HepG2 (cell line): ENCODE results near the gene SLC25A22. TPM values are rescaled to one million over a fixed set of nuclear protein-coding genes. Genes with fewer than 3 reads are reported as not detected.
A peak's percentile ranks its signal among the peaks of the same experiment; 100 is the strongest.

ENCODE experiments used
- CCAR2 ChIP-seq: fragments of 200-400 bp; formaldehyde crosslinking; optimal IDR thresholded peaks from 2 replicates; pipeline ENCODE3; 2018; ENCODE audit warnings: low read depth, mild to moderate bottlenecking, low read length, moderate library complexity
- DZIP1 ChIP-seq: sonication (generic); formaldehyde crosslinking; IDR thresholded peaks from 2 replicates; pipeline ENCODE4 v1.5.0; 2020; ENCODE audit warnings: mild to moderate bottlenecking, missing genetic modification reagents
- FOSL2 ChIP-seq: sonication (generic); formaldehyde crosslinking; IDR thresholded peaks from 2 replicates; pipeline ENCODE4 v1.4.0; 2020; ENCODE audit warnings: missing genetic modification reagents
- GATA4 ChIP-seq: sonication (generic); IDR thresholded peaks from 2 replicates; pipeline ENCODE4 v1.6.1; 2016; ENCODE audit warnings: antibody characterized with exemption, low read depth, borderline replicate concordance
- GATAD2A ChIP-seq: IDR thresholded peaks from 2 replicates; pipeline ENCODE4 v1.6.1; 2016
- MED13 ChIP-seq: sonication (generic); formaldehyde crosslinking; IDR thresholded peaks from 2 replicates; pipeline ENCODE4 v1.5.0; 2020; ENCODE audit warnings: missing genetic modification reagents
- SP2 ChIP-seq: sonication (generic); formaldehyde crosslinking; IDR thresholded peaks from 2 replicates; pipeline ENCODE4 v1.5.1; 2020; ENCODE audit warnings: mild to moderate bottlenecking, missing genetic modification reagents
- STAG1 ChIP-seq: sonication (generic); formaldehyde crosslinking; IDR thresholded peaks from 2 replicates; pipeline ENCODE4 v1.4.0; 2020; ENCODE audit warnings: missing genetic modification reagents
- TARDBP ChIP-seq: sonication (generic); formaldehyde crosslinking; IDR thresholded peaks from 2 replicates; pipeline ENCODE4 v1.8.0; 2022; ENCODE audit warnings: mild to moderate bottlenecking, missing genetic modification reagents
- THAP11 ChIP-seq: IDR thresholded peaks from 2 replicates; pipeline ENCODE4 v1.6.1; 2016; ENCODE audit warnings: missing biosample characterization, missing genetic modification reagents
- USF2 ChIP-seq, 2 experiments: sonication (generic) in 1 of 2; formaldehyde crosslinking in 1 of 2; IDR thresholded peaks; 2 replicates each; pipeline versions ENCODE4 v1.5.1 to v1.6.1; 2011 to 2020; ENCODE audit warnings: borderline replicate concordance in 1 of 2, low read depth in 1 of 2, low read length in 1 of 2, mild to moderate bottlenecking in 1 of 2, missing genetic modification reagents in 1 of 2, moderate library complexity in 1 of 2
- ZBTB7A ChIP-seq: sonication (generic); formaldehyde crosslinking; IDR thresholded peaks from 2 replicates; pipeline ENCODE4 v1.8.0; 2022; ENCODE audit warnings: mild to moderate bottlenecking, missing genetic modification reagents
- ZBTB7B ChIP-seq: sonication (generic); formaldehyde crosslinking; IDR thresholded peaks from 2 replicates; pipeline ENCODE4 v1.4.0; 2020; ENCODE audit warnings: missing genetic modification reagents
- ZGPAT ChIP-seq: IDR thresholded peaks from 2 replicates; pipeline ENCODE4 v1.6.1; 2016; ENCODE audit warnings: mild to moderate bottlenecking
- ZMYM4 ChIP-seq: sonication (generic); formaldehyde crosslinking; IDR thresholded peaks from 2 replicates; pipeline ENCODE4 v1.8.1; 2023; ENCODE audit warnings: mild to moderate bottlenecking, missing genetic modification reagents
- ZNF543 ChIP-seq: sonication (generic); formaldehyde crosslinking; IDR thresholded peaks from 2 replicates; pipeline ENCODE4 v1.4.0; 2020; ENCODE audit warnings: mild to moderate bottlenecking, missing genetic modification reagents
- ZNF574 ChIP-seq: sonication (generic); formaldehyde crosslinking; IDR thresholded peaks from 2 replicates; pipeline ENCODE4 v1.4.0; 2020; ENCODE audit warnings: missing genetic modification reagents
- ZNF768 ChIP-seq: sonication (generic); formaldehyde crosslinking; IDR thresholded peaks from 2 replicates; pipeline ENCODE4 v1.4.0; 2020; ENCODE audit warnings: missing genetic modification reagents
- ZNF891 ChIP-seq: sonication (generic); formaldehyde crosslinking; IDR thresholded peaks from 2 replicates; pipeline ENCODE4 v1.5.0; 2020; ENCODE audit warnings: mild to moderate bottlenecking, missing genetic modification reagents
- ZSCAN20 ChIP-seq: sonication (generic); formaldehyde crosslinking; IDR thresholded peaks from 2 replicates; pipeline ENCODE4 v1.4.0; 2020; ENCODE audit warnings: missing genetic modification reagents, mild to moderate bottlenecking, borderline replicate concordance
- polyA plus RNA-seq, 8 experiments: library from polyadenylated mRNA; depleted of rRNA in 3 of 8; stranded (reverse) in 7 of 8; unstranded in 1 of 8; fragments of >200 nt; fragmentation: Illumina TruSeq in 4 of 8; extraction: Trizol in 4 of 8; gene quantifications; 2 replicates each; pipeline versions ENCODE4 v1.2.1 to v1.2.3, GENCODE V29; 2011 to 2016; ENCODE audit warnings: low read depth in 4 of 8, missing spikeins in 1 of 8, mixed read lengths in 1 of 8; ENCODE audit not compliant: insufficient read depth in 1 of 8
- total RNA-seq, 5 experiments: library from RNA; depleted of rRNA; stranded (reverse); fragments of >200 nt; fragmentation: Illumina TruSeq; extraction: Trizol; gene quantifications; 2 replicates each; pipeline ENCODE4 v1.2.3, GENCODE V29; 2016; ENCODE audit warnings: low read depth in 1 of 5

The SLC25A22 gene
- total and polyA plus RNA-seq, 2 of the 13 experiments (the other 11 are each of a cell fraction or from before 2014, with no cell fraction given), result 12.4 to 19.2 TPM

- TF ChIP-seq ZGPAT (CRISPR knock-in tag) (peak; percentile 83), ZNF768 (CRISPR knock-in tag) (0 out of 2 replicates have a peak, but pooled peaks have one; percentile 6), CCAR2 (peak; percentile 48), ZNF574 (CRISPR knock-in tag) (peak; percentile 62; the same call in 1 of the 2 replicates), DZIP1 (CRISPR knock-in tag) (peak; percentile 74; the same call in 1 of the 2 replicates), ZSCAN20 (CRISPR knock-in tag) (0 out of 2 replicates have a peak, but pooled peaks have one; percentile 26), TARDBP (CRISPR knock-in tag) (0 out of 2 replicates have a peak, but pooled peaks have one; percentile 26), ZNF891 (CRISPR knock-in tag) (peak; percentile 50; the same call in 1 of the 2 replicates), GATA4 (no peak; the same call in 1 of the 2 replicates), THAP11 (CRISPR knock-in tag) (peak; percentile 65), ZBTB7B (CRISPR knock-in tag) (0 out of 2 replicates have a peak, but pooled peaks have one; percentile 66), SP2 (no peak; the same call in 1 of the 2 replicates), ZBTB7A (CRISPR knock-in tag) (peak; percentile 79; the same call in 1 of the 2 replicates), FOSL2 (CRISPR knock-in tag) (peak; percentile 29; the same call in 1 of the 2 replicates), MED13 (CRISPR knock-in tag) (0 out of 2 replicates have a peak, but pooled peaks have one; percentile 59), USF2 (IDR thresholded peaks at IDR 0.05; ENCODE audit: low read depth, low read length) (no peak), USF2 (CRISPR knock-in tag; IDR thresholded peaks at IDR 0.05; ENCODE audit: borderline replicate concordance) (no peak), ZMYM4 (peak; percentile 62; the same call in 1 of the 2 replicates), GATAD2A (CRISPR knock-in tag) (peak; percentile 48; the same call in 1 of the 2 replicates), ZNF543 (peak; percentile 81; the same call in 1 of the 2 replicates), STAG1 (CRISPR knock-in tag) (peak; percentile 25; the same call in 1 of the 2 replicates)
Measured at GRCh38 chr11:827146-827896, 29.2 kb upstream of the SLC25A22 start (continued).
